ENCODE results near the gene FBXO38.

Gene FBXO38

DNA sequence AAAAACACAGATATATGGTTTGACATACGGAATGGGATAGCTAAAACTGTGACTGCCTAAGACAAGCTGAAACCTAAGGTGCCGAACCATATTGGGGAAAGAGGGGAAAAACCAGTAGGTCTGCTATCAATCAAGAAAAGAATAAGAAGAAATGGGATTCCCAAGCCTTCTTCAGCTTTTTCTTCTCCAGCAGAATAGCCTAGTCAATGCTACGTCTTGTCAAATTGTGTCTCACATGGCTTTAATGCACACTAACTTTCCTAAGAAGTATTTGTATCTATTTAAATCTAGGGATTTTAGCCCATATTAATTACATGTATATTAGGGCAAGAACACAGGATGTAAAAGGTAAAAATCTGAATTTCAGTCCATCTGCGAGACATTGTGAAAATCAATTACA lies 797 bp upstream of the FBXO38 start:
- DNase-seq (ENCODE audit: low spot score) = no peak

DNA sequence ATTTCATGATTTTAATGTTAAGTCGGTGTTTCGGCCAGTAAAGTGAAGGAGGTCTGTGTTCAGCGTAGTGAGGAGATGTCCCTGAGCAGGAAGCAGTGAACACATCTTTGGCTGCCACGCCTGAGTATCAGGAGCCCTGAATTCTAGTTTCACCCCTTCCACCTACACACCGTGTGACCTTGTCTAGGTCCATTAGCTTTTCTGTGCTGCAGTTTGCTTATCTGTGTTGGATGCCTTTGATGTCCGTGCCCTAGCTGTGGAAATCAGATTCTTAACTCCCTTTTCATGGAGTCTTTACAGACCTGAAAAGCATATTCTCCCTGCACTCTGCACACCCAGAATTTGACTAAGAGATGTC lies 601 bp downstream of the FBXO38 start:
- DNase-seq (ENCODE audit: low spot score) = no peak

DNA sequence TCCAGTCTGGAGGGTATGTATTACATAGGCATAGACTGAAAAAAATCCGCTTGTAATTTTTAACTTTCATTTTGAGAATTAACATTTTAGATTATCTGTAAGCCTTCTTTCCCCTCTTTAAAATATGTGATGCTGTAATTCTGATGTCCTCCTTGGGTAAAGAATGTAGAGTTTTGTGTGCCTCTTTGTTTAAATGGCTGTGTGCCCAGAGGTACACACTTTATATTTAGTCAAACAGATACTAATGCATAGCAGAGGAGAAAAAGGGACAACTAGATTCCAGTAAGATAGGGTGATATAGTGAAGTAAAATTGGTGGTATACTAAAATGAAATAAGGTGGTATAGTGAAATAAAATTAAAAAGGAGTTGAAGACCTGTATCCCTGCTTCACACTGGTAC lies 1.3 kb downstream of the FBXO38 start:
- DNase-seq (ENCODE audit: low spot score) = no peak

DNA sequence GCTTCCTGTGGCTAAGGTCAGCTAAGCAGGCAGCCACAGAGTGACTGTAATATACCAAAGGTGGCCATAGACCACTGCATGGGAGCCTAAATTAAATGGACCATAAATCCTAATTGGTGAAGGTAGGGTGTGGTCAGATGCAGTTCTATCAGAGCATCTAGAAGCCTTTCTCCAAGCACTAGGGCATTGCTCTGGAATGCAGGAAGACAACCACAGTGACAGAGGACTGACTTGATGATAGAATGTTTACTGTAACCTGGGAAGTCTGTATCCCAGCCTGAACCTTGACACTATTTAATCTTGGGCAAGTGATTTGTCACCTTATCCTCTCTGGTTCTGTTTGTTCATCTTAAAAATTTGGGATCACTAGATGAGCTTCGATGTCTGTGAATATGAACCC lies 2.3 kb downstream of the FBXO38 start:
- no peak for DNase-seq (ENCODE audit: low spot score)

DNA sequence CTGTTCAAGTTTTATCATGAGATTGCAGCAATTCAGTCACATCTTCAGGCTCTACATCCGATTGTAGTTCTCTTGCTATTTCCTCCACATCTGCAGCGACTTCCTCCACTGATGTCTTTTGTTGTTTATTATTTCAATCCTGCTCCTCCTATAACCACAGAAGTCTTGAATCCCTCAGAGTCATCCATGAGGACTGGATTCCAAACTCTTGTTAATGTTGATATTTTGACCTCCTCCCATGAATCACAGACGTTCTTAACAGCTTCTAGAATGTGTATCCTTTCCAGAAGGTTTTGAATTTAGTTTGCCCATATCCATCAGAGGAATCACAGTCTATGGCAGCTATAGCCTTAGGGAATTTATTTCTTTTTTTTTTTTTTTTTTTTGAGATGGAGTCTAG lies 3.6 kb downstream of the FBXO38 start:
- DNase-seq (ENCODE audit: low spot score) = no peak

DNA sequence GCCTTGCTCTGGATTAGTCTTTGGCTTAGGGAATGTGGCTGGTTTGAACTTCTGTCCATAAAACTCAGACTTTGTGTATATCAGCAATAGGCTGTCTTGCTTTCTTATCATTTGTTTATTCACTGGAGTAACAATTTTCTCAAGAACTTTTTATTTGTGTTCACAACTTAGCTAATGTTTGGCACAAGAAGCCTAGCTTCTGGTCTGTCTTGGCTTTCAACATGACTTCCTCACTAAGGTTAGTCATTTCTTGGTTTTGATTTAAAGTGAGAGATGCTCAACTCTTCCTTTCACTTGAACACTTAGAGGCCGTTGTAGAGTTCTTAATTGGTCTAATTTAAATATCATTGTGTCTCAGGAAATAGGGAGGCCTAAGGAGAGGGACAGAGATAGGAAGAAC lies 4.9 kb downstream of the FBXO38 start:
- no peak for DNase-seq (ENCODE audit: low spot score)

DNA sequence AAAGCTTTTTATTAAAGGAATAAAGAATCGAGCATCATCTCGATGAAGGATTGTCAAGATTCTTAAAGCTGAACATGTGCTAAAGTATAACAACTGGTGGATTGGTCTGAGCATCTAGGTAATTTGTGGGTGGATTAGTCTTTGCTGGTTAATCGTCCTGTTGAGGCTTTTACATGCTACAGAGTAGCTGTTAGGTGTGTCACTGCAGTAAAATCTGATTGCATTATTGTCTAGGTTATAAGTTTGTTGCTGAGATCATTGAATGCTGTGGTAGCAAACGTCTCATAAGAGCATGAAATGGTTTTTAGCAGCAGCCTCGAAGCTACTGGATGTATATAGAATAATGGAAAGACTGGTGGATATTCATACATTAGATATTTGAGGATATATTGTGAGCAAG lies 7.2 kb downstream of the FBXO38 start:
- no peak for DNase-seq (ENCODE audit: low spot score)

DNA sequence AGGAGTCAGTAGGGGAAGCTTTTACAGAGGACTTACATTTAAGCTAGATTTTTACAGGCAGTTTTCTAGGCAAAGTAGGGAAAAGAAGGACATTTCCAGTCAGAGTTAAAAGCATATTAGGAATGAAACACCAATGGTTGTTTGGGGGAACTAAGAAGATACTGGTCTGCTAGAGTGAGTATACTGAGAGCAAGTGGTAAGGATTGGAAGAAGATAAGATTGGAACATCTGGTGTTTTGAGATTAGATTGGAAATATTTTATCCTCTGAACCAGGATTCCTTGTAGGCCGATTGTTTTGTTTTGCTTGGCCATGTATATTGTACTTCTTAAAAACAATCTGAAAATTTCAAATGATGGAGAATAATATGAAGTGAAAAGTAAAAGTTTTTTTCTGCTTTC lies 7.7 kb downstream of the FBXO38 start:
- no peak for DNase-seq (ENCODE audit: low spot score)

DNA sequence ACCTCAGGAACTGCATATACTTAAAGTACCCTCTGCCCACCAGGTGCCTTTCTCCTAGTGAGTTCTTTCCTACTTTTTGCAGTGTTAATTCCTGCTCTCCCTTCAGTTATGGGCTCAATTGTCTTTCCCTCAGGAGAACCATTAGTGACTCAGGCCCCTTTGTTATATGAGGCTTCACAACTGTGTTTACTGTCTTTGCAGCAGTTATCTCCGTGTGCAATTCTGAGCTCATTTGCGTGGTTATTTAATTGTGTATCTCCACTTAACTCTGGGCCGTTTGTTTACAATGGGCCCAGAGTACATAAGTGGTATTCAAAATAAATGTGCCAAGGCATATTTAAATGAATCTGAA lies 9.6 kb downstream of the FBXO38 start:
- DNase-seq (ENCODE audit: low spot score) = no peak

DNA sequence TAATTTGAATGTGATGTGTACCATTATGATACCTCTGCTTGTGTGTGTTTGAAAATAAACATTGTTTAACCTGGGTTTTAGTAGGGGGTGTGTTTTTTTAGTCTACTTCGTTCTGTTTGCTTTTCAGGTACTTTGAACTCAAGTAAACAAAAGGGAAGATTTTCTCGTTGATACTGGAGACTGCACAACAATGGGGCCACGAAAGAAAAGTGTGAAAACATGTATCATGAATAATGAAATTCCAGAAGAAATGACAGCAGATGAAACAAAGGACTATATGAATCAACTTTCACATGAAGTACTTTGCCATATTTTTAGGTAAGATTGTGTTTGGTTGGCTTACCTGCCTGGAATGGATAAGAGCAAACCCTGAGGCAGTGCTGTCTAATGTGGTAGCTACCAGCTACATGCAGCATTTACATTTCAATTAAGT lies 10.8 kb downstream of the FBXO38 start:
- peak; percentile 7 for DNase-seq (ENCODE audit: low spot score)

DNA sequence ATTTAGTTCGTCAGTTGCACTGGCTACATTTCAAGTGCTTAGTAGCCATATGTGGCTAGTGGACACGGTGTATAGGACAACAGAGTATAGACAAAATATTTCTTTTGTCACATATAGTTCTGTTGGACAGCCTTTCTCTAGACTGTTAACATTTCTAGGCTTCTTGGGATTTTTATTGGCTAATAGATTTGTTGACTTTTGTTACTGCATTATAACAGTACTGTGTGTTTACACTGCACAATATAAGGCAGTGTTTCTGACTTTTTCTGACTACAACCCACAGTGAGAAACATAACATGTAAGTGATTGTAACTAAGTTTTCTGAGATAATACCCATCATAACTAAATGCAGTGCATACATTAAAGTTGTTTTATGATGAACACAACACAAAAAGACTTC lies 11.3 kb downstream of the FBXO38 start:
- no peak for DNase-seq (ENCODE audit: low spot score)

DNA sequence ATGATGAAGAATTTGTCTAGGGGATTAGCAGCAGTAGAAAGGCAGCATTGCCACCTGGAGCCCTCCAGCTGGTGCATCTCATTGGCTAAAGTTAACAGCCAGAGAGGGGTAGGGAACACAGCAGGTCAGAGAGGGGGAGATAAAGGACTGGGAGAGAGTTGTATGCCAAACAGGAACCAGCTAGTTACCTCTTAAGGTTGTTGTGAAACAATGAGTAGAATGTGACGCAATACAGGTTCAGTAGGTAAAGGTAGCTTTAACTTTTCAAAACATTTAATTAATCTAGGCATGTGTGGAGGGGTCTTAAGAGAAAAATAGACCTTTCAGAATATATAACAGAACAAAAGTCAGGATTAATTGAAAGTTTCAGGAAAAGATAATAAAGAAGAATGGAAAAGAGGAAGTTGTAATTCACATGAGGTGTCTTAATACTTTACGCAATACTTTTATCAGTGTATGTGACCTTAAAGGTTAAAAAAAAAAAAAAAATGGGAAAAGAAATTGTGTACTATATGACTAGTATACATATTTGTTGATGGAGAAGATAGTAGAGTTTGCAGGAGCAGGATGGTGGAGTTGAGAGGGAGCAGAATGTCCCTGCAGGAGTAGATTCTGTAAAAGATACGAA lies 14.3 kb downstream of the FBXO38 start:
- peak; percentile 17 for DNase-seq (ENCODE audit: low spot score)

DNA sequence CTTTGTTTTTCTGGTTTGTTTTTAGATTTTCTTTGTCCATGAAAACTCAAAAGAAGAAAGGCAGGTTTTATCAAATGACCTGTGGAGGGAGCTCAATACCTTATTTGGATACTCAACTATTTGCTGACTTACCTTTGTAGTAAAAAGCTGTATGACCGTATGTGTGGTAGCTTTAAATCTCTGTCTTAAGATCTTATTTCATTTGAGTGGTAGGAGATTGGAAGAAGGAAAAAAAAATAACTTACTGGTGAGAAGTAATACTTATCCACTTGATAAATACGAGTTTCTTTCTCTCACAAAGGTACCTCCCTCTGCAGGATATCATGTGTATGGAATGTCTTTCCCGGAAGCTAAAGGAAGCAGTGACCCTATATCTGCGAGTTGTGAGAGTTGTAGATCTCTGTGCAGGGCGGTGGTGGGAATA lies 15.0 kb downstream of the FBXO38 start:
- no peak for DNase-seq (ENCODE audit: low spot score)

DNA sequence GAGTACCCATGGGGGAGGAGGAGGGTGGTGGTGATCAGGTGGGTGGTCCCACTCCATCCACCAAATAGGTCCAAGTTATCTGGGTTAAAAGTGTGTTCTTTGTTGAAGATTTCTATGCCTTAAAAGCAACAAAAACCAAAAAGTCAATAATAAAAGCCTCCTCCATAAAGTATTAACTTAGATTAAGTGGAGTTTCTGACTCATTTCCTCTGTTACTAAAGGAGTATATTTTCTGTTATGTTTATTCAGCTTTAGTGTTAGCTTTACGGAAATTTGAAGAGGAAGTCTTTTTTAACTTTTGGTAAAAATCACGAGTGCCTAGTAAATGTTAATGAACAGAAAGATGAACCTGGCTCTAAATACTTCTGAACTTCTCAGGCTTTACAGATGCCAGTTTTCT lies 17.8 kb downstream of the FBXO38 start:
- no peak for DNase-seq (ENCODE audit: low spot score)

DNA sequence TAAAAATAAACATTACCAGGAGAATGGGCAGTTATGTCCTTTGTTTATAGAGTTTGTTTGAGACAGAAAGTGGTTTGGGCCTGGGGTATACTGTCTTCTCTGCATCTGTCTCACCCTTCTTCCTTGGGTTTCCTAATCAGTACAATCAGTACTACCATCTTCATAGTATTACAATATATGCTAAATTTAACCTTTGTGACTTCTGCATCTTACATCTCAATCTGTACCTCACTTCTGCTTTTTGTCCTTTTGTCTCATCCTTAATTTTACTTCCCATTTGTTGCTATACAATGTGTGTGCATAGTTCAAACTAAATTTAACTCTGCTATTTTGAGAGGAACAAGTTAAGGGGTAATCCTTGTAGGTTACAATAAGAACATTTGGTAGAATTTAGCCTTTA lies 19.6 kb downstream of the FBXO38 start:
- DNase-seq (ENCODE audit: low spot score) = no peak

DNA sequence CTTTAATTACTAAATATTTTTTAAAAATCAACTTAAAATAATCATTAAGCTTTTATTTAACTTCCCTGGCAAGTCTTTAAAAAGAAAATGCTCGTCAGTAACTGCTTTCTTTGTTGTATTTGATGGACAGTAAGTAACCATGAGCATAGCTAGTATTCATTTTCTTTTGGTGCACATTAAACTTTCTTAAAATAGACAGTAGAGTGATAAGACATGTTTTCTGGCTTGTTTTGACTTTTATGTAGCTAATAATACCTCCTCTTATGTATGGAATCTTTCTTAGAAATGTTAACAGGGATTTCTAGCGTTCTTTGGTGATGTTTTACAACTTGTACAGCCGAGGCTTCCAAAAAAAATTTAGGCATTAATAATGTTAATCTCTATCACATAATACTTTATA lies 22.6 kb downstream of the FBXO38 start:
- no peak for DNase-seq (ENCODE audit: low spot score)

DNA sequence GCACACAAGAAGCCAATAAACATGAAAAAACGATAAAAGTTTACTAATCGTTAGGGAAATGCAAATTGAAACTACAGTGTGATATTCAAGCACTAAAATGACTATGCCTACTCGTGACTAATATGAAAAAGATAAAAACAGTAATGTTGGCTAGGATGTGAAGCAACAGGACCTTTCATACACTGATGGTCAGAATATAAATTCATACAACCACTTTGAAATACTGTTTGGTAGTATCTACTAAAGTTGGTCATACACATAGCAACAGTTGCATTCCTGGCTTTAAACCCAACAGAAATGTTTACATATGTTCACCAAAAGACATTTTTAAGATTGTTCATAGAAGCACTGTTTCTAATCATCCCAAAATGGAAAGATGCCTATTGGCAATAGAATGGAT lies 24.3 kb downstream of the FBXO38 start:
- no peak for DNase-seq (ENCODE audit: low spot score)

DNA sequence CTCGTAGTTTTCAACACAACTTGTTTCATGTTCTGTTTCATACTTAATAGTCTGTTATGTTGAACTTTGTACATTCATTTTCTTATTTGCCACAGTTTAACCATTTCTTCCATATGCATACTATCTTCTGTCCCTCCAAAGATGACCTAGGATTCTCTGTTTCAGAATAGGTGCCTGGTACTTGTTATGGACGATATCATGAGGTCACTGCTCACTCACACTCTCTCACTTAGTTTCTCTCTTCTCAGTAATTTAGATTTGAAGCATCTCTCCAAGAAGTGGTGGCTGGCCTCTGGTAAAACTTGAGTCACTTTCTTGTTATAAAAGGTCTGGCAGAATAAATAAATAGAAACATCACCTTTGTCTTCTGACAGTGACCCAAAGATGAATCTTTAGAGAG lies 28.4 kb downstream of the FBXO38 start:
- no peak for DNase-seq (ENCODE audit: low spot score)

DNA sequence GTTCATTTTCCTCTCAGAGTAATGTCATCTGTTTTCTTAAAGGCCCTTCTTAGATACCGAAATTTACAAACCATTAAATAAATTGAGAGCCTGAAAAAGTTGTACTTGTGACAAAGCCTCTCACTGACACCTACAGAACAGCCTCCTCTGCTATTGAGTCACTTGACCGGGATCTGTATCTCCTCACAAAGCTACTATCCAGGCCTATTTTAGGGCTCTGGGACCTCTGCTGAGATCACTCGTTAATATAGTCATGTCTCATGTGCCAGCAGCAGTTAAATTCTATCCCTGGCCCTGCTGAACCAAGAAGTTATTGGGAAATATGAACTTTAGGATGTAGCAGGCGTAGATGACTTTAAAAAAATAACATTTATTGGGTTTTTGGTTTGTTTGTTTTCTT lies 31.1 kb downstream of the FBXO38 start:
- no peak for DNase-seq (ENCODE audit: low spot score)

DNA sequence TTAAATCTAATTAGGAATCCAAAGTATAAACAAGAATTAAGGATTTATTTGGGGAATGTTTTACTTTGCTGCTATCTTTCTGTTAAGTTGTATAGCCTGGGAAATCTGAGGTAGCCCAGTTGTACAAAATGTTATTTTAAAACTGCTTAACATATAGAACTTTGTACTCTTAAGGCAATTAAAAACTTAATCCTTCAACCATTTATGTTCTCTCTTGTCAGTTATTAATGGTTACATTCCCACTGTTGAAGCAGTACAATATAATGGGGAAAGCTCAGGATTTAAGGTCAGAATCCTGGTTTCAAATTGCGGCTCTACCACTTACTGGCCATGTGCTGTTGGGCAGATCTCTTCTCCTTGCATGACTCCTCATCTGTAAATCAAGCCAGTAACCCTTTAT lies 32.7 kb downstream of the FBXO38 start:
- no peak for DNase-seq (ENCODE audit: low spot score)

DNA sequence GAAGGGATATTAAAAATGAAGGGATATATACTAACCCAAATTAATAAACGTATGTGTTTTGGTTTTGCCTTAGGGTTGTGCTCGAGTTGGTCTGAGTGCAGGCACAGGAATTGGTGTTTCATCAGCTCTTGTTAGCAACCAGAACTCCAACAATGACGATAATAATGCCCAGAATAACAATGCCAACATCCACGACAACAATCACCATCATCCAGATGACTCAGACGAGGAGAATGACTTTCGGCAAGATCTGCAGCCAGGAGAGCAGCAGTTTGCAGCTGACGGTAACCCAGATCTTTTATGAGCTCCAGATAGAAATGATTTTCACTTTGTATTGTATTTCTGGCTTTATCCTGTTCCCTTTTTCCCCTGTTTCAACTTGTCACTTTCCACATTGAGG lies 33.2 kb downstream of the FBXO38 start:
- DNase-seq (ENCODE audit: low spot score) = no peak

DNA sequence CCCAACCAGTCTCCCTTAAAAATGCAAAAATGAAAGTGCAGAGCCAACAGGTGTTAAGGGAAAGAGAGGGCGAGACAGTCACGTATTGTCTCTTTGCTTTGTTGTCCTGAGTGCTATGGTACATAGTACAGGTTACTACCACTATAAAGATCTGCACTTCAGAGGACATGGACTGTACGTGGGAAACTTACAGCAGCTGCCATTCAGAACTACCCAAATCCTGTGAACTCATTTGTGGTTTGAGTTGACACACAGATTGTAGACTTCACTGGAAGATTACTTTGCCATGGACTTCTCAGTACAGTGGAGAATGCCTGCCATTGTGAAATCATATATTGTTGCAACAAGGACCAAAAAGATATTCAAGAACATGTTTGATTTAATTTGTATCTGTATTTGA lies 34.8 kb downstream of the FBXO38 start:
- no peak for DNase-seq (ENCODE audit: low spot score)

DNA sequence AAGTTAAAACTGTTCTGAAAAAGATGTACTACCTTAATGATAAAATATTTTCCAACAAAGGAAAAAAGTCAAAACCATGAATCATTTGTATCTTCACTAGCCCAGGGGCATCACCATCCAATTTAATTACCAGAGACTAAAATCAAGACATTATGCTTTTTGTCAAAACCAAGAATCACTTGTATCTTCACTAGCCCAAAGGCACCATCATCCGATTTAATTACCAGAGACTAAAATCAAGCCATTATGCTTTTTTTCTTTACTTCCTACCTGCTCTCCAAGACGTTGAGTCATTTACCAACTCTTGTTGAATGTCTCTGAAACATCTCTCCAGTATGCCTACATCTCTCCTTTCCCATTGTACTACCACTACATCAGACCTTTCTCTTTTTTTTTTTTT lies 37.9 kb downstream of the FBXO38 start:
- DNase-seq (ENCODE audit: low spot score) = no peak

DNA sequence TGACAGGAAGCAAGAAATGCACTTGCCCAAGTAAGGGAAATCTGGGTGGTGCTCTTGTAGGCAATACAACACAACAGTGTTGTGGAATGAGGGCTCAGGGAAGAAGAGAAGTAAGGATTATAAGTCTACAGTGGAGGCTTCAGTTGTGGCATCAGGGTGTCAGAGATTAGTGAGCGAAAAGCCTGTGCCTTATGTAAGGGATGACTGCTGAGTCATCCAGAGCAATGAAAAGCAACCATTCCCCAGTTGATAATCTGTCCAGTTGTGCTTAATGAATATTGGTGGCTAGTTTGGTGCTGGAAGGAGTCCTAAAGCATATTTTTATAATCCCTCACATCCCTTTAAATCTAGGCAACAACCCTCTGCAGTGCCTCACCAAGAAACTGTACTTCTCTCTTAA lies 42.0 kb downstream of the FBXO38 start:
- DNase-seq (ENCODE audit: low spot score) = no peak

DNA sequence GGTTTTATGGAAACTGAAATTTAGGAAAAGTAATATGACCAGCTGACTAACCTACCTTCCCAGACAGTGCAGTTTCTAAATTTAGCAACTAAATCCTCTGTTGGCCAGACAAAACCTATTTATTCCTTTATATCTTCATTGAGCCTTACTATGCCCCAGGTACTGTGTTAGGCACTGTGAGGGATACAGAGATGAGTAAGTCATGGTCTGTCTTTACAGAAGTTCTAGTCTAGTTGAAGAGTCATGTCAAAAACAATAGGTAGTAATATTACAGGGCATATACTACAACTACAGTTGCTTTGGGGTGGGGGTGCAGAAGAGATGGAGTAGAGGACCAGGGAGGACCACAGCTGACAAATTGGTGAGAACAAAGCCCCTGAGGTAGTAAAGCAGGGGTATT lies 42.8 kb downstream of the FBXO38 start:
- DNase-seq (ENCODE audit: low spot score) = no peak

Measured in HuH-7 (cell line).